DOHH2 (cell line): Measurements from ENCODE around the gene ANAPC1.
"Not testable (repeated sequence)": the region's sequence is repeated elsewhere in the genome, so short reads cannot be mapped to it uniquely, and the experiment has no call there.

Experiments
- EZH2phosphoT487 ChIP-seq: fragments of 200-600 bp; sonication (generic); IDR thresholded peaks from 2 replicates; pipeline ENCODE4 v1.6.1; 2017; ENCODE audit warnings: borderline replicate concordance, mild to moderate bottlenecking, antibody characterized with exemption, low read length, moderate library complexity, mixed read lengths
- TF ChIP-seq, protein P1 (sequence below): fragments of 200-600 bp; sonication (generic); IDR thresholded peaks from one replicate; pipeline ENCODE4 v1.5.1; 2014; ENCODE audit warnings: antibody characterized with exemption, mild to moderate bottlenecking, low read depth, low read length; ENCODE audit not compliant: poor library complexity, severe bottlenecking

- TF ChIP-seq, protein P1, sequence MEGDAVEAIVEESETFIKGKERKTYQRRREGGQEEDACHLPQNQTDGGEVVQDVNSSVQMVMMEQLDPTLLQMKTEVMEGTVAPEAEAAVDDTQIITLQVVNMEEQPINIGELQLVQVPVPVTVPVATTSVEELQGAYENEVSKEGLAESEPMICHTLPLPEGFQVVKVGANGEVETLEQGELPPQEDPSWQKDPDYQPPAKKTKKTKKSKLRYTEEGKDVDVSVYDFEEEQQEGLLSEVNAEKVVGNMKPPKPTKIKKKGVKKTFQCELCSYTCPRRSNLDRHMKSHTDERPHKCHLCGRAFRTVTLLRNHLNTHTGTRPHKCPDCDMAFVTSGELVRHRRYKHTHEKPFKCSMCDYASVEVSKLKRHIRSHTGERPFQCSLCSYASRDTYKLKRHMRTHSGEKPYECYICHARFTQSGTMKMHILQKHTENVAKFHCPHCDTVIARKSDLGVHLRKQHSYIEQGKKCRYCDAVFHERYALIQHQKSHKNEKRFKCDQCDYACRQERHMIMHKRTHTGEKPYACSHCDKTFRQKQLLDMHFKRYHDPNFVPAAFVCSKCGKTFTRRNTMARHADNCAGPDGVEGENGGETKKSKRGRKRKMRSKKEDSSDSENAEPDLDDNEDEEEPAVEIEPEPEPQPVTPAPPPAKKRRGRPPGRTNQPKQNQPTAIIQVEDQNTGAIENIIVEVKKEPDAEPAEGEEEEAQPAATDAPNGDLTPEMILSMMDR = not testable (repeated sequence)
- TF ChIP-seq EZH2phosphoT487 = not testable (repeated sequence)
Measured at GRCh38 chr2:111719610-111720009, 164.4 kb downstream of the ANAPC1 start.
